ENCODE measurements around the gene XPOT. TPM values are rescaled to one million over a fixed set of nuclear protein-coding genes. Genes with fewer than 3 reads are reported as not detected.

The XPOT gene
- total and polyA plus RNA-seq, 2 donors (not counting 1 experiment from before 2014, with no cell fraction given) = 92.6 to 205 TPM

DNA sequence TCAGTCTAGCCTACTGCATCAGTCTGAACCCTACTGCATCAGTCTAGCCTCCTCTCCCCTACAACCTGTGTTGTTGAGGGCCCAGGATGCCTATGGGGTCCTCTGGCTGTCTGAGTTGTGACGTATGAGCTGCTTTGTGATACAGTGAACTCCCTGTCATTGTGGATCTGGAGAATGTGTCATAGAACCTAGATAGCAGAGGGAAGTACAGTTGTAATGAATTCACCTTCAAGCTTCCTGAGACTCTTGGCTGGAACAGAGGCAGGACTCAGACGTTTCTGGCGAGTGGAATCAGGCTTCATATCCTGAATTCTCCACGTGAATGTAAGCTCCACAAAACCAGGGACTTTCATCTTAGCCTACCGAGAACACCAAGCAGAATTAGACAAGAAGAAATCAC is 64.8 kb downstream of the XPOT start:
- Histone ChIP-seq H3K79me2 (ENCODE audit: control insufficient read depth, insufficient read depth, low read length) (no peaks in the 10 kb centered on the region), H3K27ac (ENCODE audit: insufficient read depth, low read length) (no peak overlapping the region), H2AFZ (ENCODE audit: low read length) (no peak overlapping the region), H3K9me3 (ENCODE audit: control insufficient read depth, insufficient read depth, low read depth, low read length) (no peaks in the 10 kb centered on the region), H3K4me2 (ENCODE audit: extremely low read depth, insufficient read depth, low read length) (no peak overlapping the region), H3K9ac (ENCODE audit: insufficient read depth, low read length) (no peak overlapping the region), H3K4me3 (replicated peaks in 1 of 4; ENCODE audit: control extremely low read depth in 1 of 4, insufficient read depth in 1 of 4, low read depth in 3 of 4, low read length in 4 of 4) (no peak overlapping the region), H3K27me3 (ENCODE audit: control insufficient read depth, insufficient read depth, low read length) (no peaks in the 10 kb centered on the region), H3K36me3 (ENCODE audit: control insufficient read depth, insufficient read depth, low read length) (peaks cover 6% of the 10 kb centered on the region), H3K4me1 (ENCODE audit: control insufficient read depth, extremely low read depth, insufficient read depth, low read length) (no peaks in the 10 kb centered on the region), H4K20me1 (ENCODE audit: control insufficient read depth, extremely low read depth, insufficient read depth, low read length) (no peaks in the 10 kb centered on the region)
- no peak for DNase-seq (ENCODE audit: low read depth in 2 of 2)
- TF ChIP-seq, protein P1, sequence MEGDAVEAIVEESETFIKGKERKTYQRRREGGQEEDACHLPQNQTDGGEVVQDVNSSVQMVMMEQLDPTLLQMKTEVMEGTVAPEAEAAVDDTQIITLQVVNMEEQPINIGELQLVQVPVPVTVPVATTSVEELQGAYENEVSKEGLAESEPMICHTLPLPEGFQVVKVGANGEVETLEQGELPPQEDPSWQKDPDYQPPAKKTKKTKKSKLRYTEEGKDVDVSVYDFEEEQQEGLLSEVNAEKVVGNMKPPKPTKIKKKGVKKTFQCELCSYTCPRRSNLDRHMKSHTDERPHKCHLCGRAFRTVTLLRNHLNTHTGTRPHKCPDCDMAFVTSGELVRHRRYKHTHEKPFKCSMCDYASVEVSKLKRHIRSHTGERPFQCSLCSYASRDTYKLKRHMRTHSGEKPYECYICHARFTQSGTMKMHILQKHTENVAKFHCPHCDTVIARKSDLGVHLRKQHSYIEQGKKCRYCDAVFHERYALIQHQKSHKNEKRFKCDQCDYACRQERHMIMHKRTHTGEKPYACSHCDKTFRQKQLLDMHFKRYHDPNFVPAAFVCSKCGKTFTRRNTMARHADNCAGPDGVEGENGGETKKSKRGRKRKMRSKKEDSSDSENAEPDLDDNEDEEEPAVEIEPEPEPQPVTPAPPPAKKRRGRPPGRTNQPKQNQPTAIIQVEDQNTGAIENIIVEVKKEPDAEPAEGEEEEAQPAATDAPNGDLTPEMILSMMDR (conservative IDR thresholded peaks at IDR 0.05 in 1 of 2, IDR thresholded peaks at IDR 0.05 in 1 of 2; ENCODE audit: low read depth in 1 of 2, low read length in 2 of 2) = no peak
- no peak for TF ChIP-seq EZH2 (IDR thresholded peaks at IDR 0.05; ENCODE audit: low read length, missing control alignments)

DNA sequence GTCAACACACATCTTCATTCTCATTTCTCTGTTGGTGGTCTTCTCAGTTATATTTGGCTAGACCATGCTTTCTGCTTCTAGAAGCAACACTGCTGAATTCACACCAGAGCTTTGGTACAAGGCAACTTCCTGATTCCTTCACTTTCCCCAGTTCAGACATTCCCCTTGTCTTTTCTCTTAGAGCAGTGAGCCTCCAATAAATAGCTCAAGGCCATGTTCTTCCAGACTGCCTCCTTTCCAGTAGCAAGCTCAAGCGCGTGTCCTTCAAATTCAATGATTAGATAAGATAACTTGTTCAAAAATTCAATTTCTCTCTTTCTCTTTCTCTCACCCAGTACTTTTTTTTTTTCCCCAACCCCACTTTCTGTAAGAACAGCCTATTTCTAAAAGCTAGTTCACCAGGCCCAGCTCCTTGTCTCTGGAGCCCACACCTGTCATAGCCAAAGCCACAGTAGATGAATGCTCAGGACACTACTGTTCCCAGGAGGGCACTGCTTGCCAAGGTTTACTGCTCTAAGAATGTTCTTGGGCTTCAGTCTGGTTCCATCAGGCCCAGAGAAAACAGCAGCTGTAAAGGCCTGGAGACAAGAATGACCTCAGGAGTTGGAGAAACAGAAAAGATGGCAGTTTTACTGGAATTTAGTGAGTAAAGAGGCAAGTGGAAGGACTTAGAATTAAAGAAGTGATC is 65.4 kb downstream of the XPOT start:
- TF ChIP-seq, protein P1 (conservative IDR thresholded peaks at IDR 0.05 in 1 of 2, IDR thresholded peaks at IDR 0.05 in 1 of 2; ENCODE audit: low read depth in 1 of 2, low read length in 2 of 2) = no peak
- Histone ChIP-seq H3K27ac (ENCODE audit: insufficient read depth, low read length) (no peak overlapping the region), H3K79me2 (ENCODE audit: control insufficient read depth, insufficient read depth, low read length) (no peaks in the 10 kb centered on the region), H2AFZ (ENCODE audit: low read length) (no peak overlapping the region), H4K20me1 (ENCODE audit: control insufficient read depth, extremely low read depth, insufficient read depth, low read length) (no peaks in the 10 kb centered on the region), H3K4me3 (replicated peaks in 1 of 4; ENCODE audit: control extremely low read depth in 1 of 4, insufficient read depth in 1 of 4, low read depth in 3 of 4, low read length in 4 of 4) (no peak overlapping the region), H3K36me3 (ENCODE audit: control insufficient read depth, insufficient read depth, low read length) (peaks cover 6% of the 10 kb centered on the region), H3K4me2 (ENCODE audit: extremely low read depth, insufficient read depth, low read length) (no peak overlapping the region), H3K9me3 (ENCODE audit: control insufficient read depth, insufficient read depth, low read depth, low read length) (no peaks in the 10 kb centered on the region), H3K4me1 (ENCODE audit: control insufficient read depth, extremely low read depth, insufficient read depth, low read length) (no peaks in the 10 kb centered on the region), H3K27me3 (ENCODE audit: control insufficient read depth, insufficient read depth, low read length) (no peaks in the 10 kb centered on the region), H3K9ac (ENCODE audit: insufficient read depth, low read length) (no peak overlapping the region)
- DNase-seq (ENCODE audit: low read depth in 2 of 2) = no peak

DNA sequence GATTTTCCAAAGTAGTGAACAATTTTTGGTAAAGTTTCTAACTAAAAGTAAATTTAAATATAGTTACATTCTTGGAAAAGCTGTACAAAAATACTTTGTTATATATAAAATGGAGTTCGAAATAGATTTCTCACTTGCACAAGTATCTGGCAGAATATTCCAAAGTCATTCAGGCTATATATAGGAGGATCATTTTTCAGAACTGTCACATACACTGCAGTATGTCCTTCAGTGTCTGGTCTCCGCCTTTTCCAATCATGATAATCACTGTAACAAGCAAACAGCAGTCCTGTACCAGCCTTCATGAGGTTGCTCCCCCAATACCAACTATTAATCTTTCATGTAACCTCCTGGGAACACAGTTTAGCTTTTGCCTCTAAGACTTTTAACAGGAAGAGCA is 66.3 kb downstream of the XPOT start:
- no peak for DNase-seq (ENCODE audit: low read depth in 2 of 2)
- no peak overlapping the region for H3K9ac ChIP-seq (ENCODE audit: insufficient read depth, low read length)
- no peaks in the 10 kb centered on the region for H3K9me3 ChIP-seq (ENCODE audit: control insufficient read depth, insufficient read depth, low read depth, low read length)
- H3K27ac ChIP-seq (ENCODE audit: insufficient read depth, low read length) = no peak overlapping the region
- H2AFZ ChIP-seq (ENCODE audit: low read length) = no peak overlapping the region
- no peak overlapping the region for H3K4me2 ChIP-seq (ENCODE audit: extremely low read depth, insufficient read depth, low read length)
- TF ChIP-seq EZH2 (IDR thresholded peaks at IDR 0.05; ENCODE audit: low read length, missing control alignments) = no peak
- TF ChIP-seq, protein P1 (conservative IDR thresholded peaks at IDR 0.05 in 1 of 2, IDR thresholded peaks at IDR 0.05 in 1 of 2; ENCODE audit: low read depth in 1 of 2, low read length in 2 of 2) = no peak
- H3K4me1 ChIP-seq (ENCODE audit: control insufficient read depth, extremely low read depth, insufficient read depth, low read length) = no peaks in the 10 kb centered on the region
- H3K36me3 ChIP-seq (ENCODE audit: control insufficient read depth, insufficient read depth, low read length) = peaks cover 5% of the 10 kb centered on the region
- H3K79me2 ChIP-seq (ENCODE audit: control insufficient read depth, insufficient read depth, low read length) = peaks cover 2% of the 10 kb centered on the region
- H3K4me3 ChIP-seq (replicated peaks in 1 of 4; ENCODE audit: control extremely low read depth in 1 of 4, insufficient read depth in 1 of 4, low read depth in 3 of 4, low read length in 4 of 4) = no peak overlapping the region
- H4K20me1 ChIP-seq (ENCODE audit: control insufficient read depth, extremely low read depth, insufficient read depth, low read length) = no peaks in the 10 kb centered on the region
- no peaks in the 10 kb centered on the region for H3K27me3 ChIP-seq (ENCODE audit: control insufficient read depth, insufficient read depth, low read length)

All from fibroblast of lung (primary cell).